Ascending aorta (tissue), 2 donors: ENCODE measurements around the gene AUH. TPM values are rescaled to one million over a fixed set of nuclear protein-coding genes. Genes with fewer than 3 reads are reported as not detected.

ENCODE experiments used
- DNase-seq, 2 donors: peaks; one replicate each; pipeline ENCODE4 v3.0.0-alpha.2; 2019; ENCODE audit warnings: low spot score in 2 of 2
- H3K27ac ChIP-seq, 2 donors: fragments of 200-600 bp; sonication (generic); one replicate each; pipeline ENCODE4 v1.5.1; 2016 to 2017; ENCODE audit warnings: mild to moderate bottlenecking in 1 of 2
- H3K27me3 ChIP-seq: fragments of 200-600 bp; sonication (generic); one replicate; pipeline ENCODE4 v1.5.1; 2017
- H3K36me3 ChIP-seq, 2 donors: fragments of 200-600 bp; sonication (generic); one replicate each; pipeline ENCODE4 v1.5.1; 2016
- H3K4me1 ChIP-seq, 2 donors: fragments of 200-600 bp; sonication (generic); one replicate each; pipeline ENCODE4 v1.5.1; 2016 to 2017; ENCODE audit warnings: mild to moderate bottlenecking in 1 of 2
- H3K4me3 ChIP-seq, 2 donors: fragments of 200-600 bp; sonication (generic); one replicate each; pipeline ENCODE4 v1.5.1; 2016 to 2017; ENCODE audit warnings: mild to moderate bottlenecking in 1 of 2
- H3K9me3 ChIP-seq, 2 donors: fragments of 200-600 bp; sonication (generic); one replicate each; pipeline ENCODE4 v1.5.1; 2016
- intact Hi-C: fragments of 100-400 bp; cut with DNase I; formaldehyde crosslinking; loops from one replicate; pipeline ENCODE4 v1.15.1; 2023
- total RNA-seq: library from RNA; depleted of rRNA; stranded (reverse); fragments of >200 nt; gene quantifications from one replicate; pipeline ENCODE4 v1.1.0, GENCODE V29; 2016
- TF ChIP-seq, protein P1 (sequence below), 3 experiments: fragments of 200-600 bp in 2 of 3; fragments of 450-650 bp in 1 of 3; sonication (generic) in 2 of 3; IDR thresholded peaks; one replicate each; pipeline ENCODE4 v1.5.1; 2016 to 2019; ENCODE audit warnings: antibody characterized with exemption in 3 of 3, mild to moderate bottlenecking in 1 of 3, moderate library complexity in 1 of 3

The AUH gene
- total RNA-seq, 1 donor from 2014 or later, result 46.2 TPM

DNA sequence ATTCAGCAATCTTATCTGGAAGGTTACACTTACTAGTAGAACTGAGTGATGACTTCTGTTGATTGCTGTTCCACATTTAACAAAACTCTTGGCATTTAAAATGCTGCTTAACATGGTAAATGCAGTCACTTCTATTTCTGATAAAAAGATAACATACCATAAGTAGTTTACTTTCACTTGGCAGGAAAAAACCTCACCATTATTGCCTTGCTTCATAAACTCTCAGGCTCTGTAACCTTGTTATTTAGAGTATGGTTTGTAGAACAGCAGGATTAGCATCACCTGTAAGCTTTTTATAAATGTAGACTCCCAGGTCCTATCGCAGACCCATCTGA is 55.5 kb downstream of the AUH start:
- DNase-seq, result no peak
- no peaks in the 10 kb centered on the region for H3K36me3 ChIP-seq
- H3K27me3 ChIP-seq, result no peaks in the 10 kb centered on the region
- intact Hi-C loops, result no loop called here
- H3K9me3 ChIP-seq, result no peaks in the 10 kb centered on the region
- H3K4me1 ChIP-seq, result peaks cover 5 to 20% of the 10 kb centered on the region in 2 donors
- no peak overlapping the region for H3K4me3 ChIP-seq
- TF ChIP-seq, protein P1, sequence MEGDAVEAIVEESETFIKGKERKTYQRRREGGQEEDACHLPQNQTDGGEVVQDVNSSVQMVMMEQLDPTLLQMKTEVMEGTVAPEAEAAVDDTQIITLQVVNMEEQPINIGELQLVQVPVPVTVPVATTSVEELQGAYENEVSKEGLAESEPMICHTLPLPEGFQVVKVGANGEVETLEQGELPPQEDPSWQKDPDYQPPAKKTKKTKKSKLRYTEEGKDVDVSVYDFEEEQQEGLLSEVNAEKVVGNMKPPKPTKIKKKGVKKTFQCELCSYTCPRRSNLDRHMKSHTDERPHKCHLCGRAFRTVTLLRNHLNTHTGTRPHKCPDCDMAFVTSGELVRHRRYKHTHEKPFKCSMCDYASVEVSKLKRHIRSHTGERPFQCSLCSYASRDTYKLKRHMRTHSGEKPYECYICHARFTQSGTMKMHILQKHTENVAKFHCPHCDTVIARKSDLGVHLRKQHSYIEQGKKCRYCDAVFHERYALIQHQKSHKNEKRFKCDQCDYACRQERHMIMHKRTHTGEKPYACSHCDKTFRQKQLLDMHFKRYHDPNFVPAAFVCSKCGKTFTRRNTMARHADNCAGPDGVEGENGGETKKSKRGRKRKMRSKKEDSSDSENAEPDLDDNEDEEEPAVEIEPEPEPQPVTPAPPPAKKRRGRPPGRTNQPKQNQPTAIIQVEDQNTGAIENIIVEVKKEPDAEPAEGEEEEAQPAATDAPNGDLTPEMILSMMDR (IDR thresholded peaks at IDR 0.05), result no peak
- H3K27ac ChIP-seq, result peak overlapping the region in 1 of 2 donors; percentile 23

DNA sequence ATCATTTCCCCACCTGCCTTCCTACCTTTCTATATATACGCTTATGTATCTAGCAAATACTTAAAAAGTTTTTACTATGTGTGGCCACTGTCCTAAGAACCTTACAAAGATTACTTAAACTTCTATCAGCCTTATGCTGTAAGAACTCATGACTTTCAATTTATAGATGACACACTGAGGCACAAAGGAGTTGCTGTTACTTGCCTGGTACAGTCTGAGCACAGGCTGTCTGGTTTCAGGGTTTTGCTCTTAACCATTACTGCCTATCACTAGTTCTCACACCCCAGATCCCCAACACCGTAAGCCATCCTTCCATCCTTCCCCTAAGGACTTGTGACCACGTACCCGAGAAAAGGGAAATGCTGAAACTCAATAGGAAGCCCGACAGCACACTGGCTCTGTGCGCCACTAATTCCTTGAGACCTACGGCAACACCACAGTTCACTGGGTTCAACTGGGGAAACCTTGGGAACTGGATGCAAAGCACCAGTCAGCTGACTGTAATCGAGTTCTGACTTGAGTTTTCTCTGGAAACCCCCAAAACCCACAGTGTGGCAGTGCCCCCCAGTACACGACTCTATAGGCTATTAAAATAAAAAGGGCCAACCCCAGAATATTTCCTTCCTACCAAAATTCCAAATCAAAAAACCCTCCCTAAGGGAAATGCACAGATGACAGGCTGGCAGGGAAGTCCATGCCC is 56.0 kb downstream of the AUH start:
- Histone ChIP-seq H3K9me3 (no peaks in the 10 kb centered on the region), H3K27me3 (no peaks in the 10 kb centered on the region), H3K4me1 (peaks cover 5 to 22% of the 10 kb centered on the region in 2 donors), H3K36me3 (no peaks in the 10 kb centered on the region), H3K4me3 (no peak overlapping the region), H3K27ac (peak overlapping the region in 1 of 2 donors; percentile 23)
- intact Hi-C loops, result no loop called here
- TF ChIP-seq, protein P1 (IDR thresholded peaks at IDR 0.05), result no peak
- DNase-seq, result no peak

DNA sequence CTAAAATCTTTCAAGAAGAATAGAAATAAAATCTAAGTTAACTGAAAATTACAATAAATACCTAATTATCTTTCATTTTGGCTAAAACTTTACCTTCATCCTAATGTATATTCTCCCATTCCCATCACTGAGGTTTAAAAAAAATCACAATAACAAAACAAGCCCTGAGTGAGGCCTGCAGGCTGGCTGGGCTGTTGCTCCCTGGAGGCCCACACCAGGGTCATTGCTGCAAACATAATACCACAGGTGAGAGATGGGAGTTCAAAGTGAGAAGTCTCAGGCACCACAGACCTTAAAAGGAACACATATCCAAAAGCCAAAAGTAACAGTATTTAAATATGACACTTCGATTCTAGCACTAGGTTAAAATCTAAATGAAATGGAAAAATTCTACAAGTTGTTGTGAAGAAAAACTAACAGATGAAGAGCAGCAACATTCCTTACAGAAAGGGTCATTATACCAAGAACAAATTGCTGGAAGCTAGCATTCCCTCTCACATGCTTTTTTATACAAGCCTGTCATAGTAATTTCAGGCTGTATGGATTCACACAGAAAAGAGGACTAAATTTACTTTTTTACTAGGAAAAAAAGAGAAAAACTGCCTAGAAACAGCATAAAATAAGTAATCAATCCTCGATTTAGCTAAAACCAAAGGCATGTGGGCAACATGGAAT is 57.8 kb downstream of the AUH start:
- Histone ChIP-seq H3K27ac (peak overlapping the region; percentile 86), H3K36me3 (no peaks in the 10 kb centered on the region), H3K4me1 (peaks cover 8 to 26% of the 10 kb centered on the region in 2 donors), H3K4me3 (no peak overlapping the region), H3K9me3 (no peaks in the 10 kb centered on the region), H3K27me3 (no peaks in the 10 kb centered on the region)
- no peak for DNase-seq
- intact Hi-C loops, result loop anchor here (2.0 to 5.0 kb wide), 4 partner anchors 58 to 202 kb away; partner anchors contain the start of gene AUH
- TF ChIP-seq, protein P1 (IDR thresholded peaks at IDR 0.05), result no peak

DNA sequence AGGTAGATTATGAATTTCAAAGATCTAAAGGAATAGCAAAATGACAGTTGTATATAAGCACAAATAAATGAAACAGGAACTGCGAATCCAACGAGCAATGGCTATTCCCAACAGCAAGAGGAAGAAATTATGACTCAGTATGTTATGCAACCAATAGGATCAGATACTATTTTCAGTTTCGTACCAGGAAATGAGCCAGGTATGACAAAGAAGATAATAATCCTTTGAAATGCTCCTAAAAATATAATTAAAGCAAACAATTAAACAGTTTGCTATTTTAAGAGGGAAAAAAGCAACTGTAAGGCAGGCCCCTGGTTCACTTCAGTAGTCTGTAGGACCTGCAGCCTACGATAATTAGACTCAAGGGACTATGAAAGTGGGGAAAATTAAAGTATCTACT is 58.9 kb downstream of the AUH start:
- H3K4me3 ChIP-seq, result peak overlapping the region; percentile 18 to 20
- peaks cover 8 to 26% of the 10 kb centered on the region in 2 donors for H3K4me1 ChIP-seq
- no peaks in the 10 kb centered on the region for H3K36me3 ChIP-seq
- no peaks in the 10 kb centered on the region for H3K27me3 ChIP-seq
- intact Hi-C loops, result loop anchor here (2.0 to 5.0 kb wide), 4 partner anchors 59 to 201 kb away; partner anchors contain the start of gene AUH
- TF ChIP-seq, protein P1 (IDR thresholded peaks at IDR 0.05), result no peak
- peak overlapping the region; percentile 86 for H3K27ac ChIP-seq
- H3K9me3 ChIP-seq, result no peaks in the 10 kb centered on the region
- DNase-seq, result no peak

DNA sequence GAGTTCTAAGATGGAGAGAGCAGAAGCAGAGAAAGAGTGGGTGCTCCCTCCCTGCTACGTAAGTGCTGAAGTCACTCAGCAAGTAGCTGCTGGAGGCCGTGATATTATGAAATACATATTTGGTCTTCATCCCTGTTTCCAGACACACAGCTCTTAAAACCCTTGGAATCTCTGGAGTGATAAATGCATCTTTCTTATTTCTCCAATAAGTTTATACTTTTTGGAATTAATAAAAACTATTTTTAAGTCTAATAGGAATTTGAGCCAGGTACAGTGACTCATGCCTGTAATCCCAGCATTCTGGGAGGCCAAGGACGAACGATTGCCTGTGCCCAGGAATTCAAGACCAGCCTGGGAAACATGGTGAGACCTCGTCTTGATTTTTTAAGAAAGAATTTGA is 60.6 kb downstream of the AUH start:
- intact Hi-C loops, result loop anchor here (2.0 to 5.0 kb wide), 5 partner anchors 61 to 378 kb away; partner anchors contain the start of gene AUH
- no peaks in the 10 kb centered on the region for H3K27me3 ChIP-seq
- H3K4me1 ChIP-seq, result peaks cover 8 to 26% of the 10 kb centered on the region in 2 donors
- H3K4me3 ChIP-seq, result no peak overlapping the region
- TF ChIP-seq, protein P1 (IDR thresholded peaks at IDR 0.05), result no peak
- DNase-seq, result no peak
- peak overlapping the region; percentile 86 for H3K27ac ChIP-seq
- peaks cover 4% of the 10 kb centered on the region in 2 donors for H3K36me3 ChIP-seq
- H3K9me3 ChIP-seq, result no peaks in the 10 kb centered on the region
